ENCODE results near the gene MTHFD1L. TPM values are rescaled to one million over a fixed set of nuclear protein-coding genes. Genes with fewer than 3 reads are reported as not detected.

Gene MTHFD1L
- total and polyA plus RNA-seq, 2 of the 8 experiments (the other 6 are each of a cell fraction or from before 2014, with no cell fraction given), result 29.2 to 105 TPM

DNA sequence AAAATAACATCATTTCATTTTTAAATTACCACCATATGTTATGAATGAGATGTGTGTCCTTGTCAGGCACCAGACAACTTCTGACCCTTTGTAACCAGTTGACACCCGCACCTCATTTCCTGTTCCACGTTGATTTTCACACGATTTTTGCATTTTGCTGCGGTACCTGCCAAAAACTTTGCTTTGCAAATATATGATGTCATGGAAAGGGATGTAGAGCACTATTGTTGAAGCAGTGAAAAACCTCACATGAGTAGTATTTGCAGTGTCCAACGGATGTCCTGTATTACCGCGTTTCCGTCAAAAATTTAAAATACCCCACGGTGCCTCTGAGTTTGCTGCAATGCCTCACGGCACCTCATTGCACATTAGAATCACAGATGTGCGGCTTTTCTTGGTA lies 115.6 kb downstream of the MTHFD1L start:
- Histone ChIP-seq H2BK120ac (replicated peaks; ENCODE audit: low read depth, low read length) (no peak overlapping the region), H2BK15ac (ENCODE audit: low read length) (no peak overlapping the region), H3K9ac (replicated peaks in 1 of 4; ENCODE audit: extremely low read depth in 1 of 4, low read depth in 3 of 4, low read length in 3 of 4) (no peak overlapping the region), H3K23ac (ENCODE audit: insufficient read length) (no peak overlapping the region), H3K14ac (ENCODE audit: insufficient read length) (no peak overlapping the region), H4K5ac (ENCODE audit: insufficient read length, low read depth, low read length) (no peak overlapping the region), H4K8ac (ENCODE audit: extremely low read depth, insufficient read depth, low read length) (no peak overlapping the region), H3K4me1 (replicated peaks in 1 of 4; ENCODE audit: control insufficient read depth in 3 of 4, insufficient read depth in 4 of 4, low read length in 3 of 4) (no peaks in the 10 kb centered on the region; a peak in 1 of 7 replicates), H3K27ac (ENCODE audit: low read depth, low read length) (no peak overlapping the region), H3K23me2 (ENCODE audit: low read depth, low read length) (no peaks in the 10 kb centered on the region), H2AFZ (ENCODE audit: low read length) (no peak overlapping the region), H3K36me3 (ENCODE audit: control insufficient read depth in 2 of 4, insufficient read depth in 4 of 4, low read length in 3 of 4) (peaks cover 0 to 4% (median 2%) of the 10 kb centered on the region in 4 experiments; a peak in 4 of 8 replicates), H4K91ac (replicated peaks; ENCODE audit: insufficient read length, low read length) (no peak overlapping the region), H2BK12ac (ENCODE audit: low read depth, low read length) (no peak overlapping the region), H2BK20ac (ENCODE audit: low read length) (no peak overlapping the region), H3K4me3 (ENCODE audit: extremely low read depth in 1 of 4, insufficient read depth in 2 of 4, low read depth in 3 of 4, low read length in 4 of 4) (no peak overlapping the region), H3K4ac (replicated peaks; ENCODE audit: insufficient read length, low read depth, low read length) (no peak overlapping the region), H2AK5ac (ENCODE audit: low read depth, low read length) (no peak overlapping the region), H3K9me3 (ENCODE audit: insufficient read depth in 2 of 2, low read depth in 1 of 2, low read length in 1 of 2) (no peaks in the 10 kb centered on the region), H3K18ac (ENCODE audit: extremely low read depth, low read length) (no peak overlapping the region), H3K79me1 (ENCODE audit: low read depth, low read length) (no peaks in the 10 kb centered on the region), H2BK5ac (ENCODE audit: low read depth, low read length) (no peak overlapping the region), H3K56ac (replicated peaks; ENCODE audit: insufficient read length, low read depth, low read length) (no peak overlapping the region), H3K4me2 (ENCODE audit: insufficient read depth in 1 of 2, low read depth in 2 of 2, low read length in 2 of 2) (no peak overlapping the region), H3K79me2 (ENCODE audit: control insufficient read depth in 1 of 2, insufficient read depth in 2 of 2, low read length in 2 of 2) (no peaks in the 10 kb centered on the region), H3K27me3 (replicated peaks in 1 of 4; ENCODE audit: control insufficient read depth in 3 of 4, extremely low read depth in 1 of 4, insufficient read depth in 3 of 4, low read length in 3 of 4) (no peaks in the 10 kb centered on the region), H4K20me1 (replicated peaks in 1 of 2; ENCODE audit: control insufficient read depth in 1 of 2, insufficient read depth in 2 of 2, low read length in 2 of 2) (peaks cover 2 to 4% of the 10 kb centered on the region in 2 experiments)
- 93% methylated on average over 11 of the region's 11 CpGs; no CpG with 5 or more reads in 1 of the 2 experiments for WGBS, 2 experiments (ENCODE audit: extremely low coverage in 1 of 2, insufficient coverage in 1 of 2, insufficient read length in 1 of 2, insufficient replicate concordance in 2 of 2, low coverage in 1 of 2, low lambda C conversion rate in 2 of 2, missing lambda C conversion rate in 1 of 2)
- DNase-seq (ENCODE audit: low read depth in 1 of 2, low spot score in 2 of 2), result no peak
- ChIA-PET POLR2A (ENCODE audit: partially characterized antibody) (no interaction called here), CTCF (ENCODE audit: partially characterized antibody) (no interaction called here)
- no peak for FAIRE-seq
- no peak for TF ChIP-seq SP1 (IDR thresholded peaks at IDR 0.05; ENCODE audit: low read depth, low read length)
- TF ChIP-seq NANOG (IDR thresholded peaks at IDR 0.05; ENCODE audit: insufficient read depth, low read depth, low read length, poor library complexity, severe bottlenecking), result no peak
- no peak for TF ChIP-seq CBX8 (IDR thresholded peaks at IDR 0.05; ENCODE audit: borderline replicate concordance, low read depth, low read length)
- TF ChIP-seq SP2 (IDR thresholded peaks at IDR 0.05; ENCODE audit: low read length), result no peak
- TF ChIP-seq NRF1 (IDR thresholded peaks at IDR 0.05; ENCODE audit: low read depth, low read length), result no peak
- TF ChIP-seq YY1 (IDR thresholded peaks at IDR 0.05; ENCODE audit: low read depth, low read length), result no peak
- no peak for TF ChIP-seq RNF2 (IDR thresholded peaks at IDR 0.05; ENCODE audit: borderline replicate concordance, low read depth, low read length, missing control alignments, poor library complexity, severe bottlenecking)
- TF ChIP-seq KDM1A (IDR thresholded peaks at IDR 0.05; ENCODE audit: borderline replicate concordance, low read length), result no peak
- no peak for TF ChIP-seq POU5F1 (IDR thresholded peaks at IDR 0.05; ENCODE audit: low read depth, low read length)
- TF ChIP-seq, protein P1, sequence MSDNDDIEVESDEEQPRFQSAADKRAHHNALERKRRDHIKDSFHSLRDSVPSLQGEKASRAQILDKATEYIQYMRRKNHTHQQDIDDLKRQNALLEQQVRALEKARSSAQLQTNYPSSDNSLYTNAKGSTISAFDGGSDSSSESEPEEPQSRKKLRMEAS (IDR thresholded peaks at IDR 0.05), result no peak
- no peak for TF ChIP-seq TBP (IDR thresholded peaks at IDR 0.05; ENCODE audit: low read depth, low read length)
- TF ChIP-seq HDAC6 (IDR thresholded peaks at IDR 0.05; ENCODE audit: low read depth, low read length), result no peak
- TF ChIP-seq POLR2A (IDR thresholded peaks at IDR 0.05; ENCODE audit: control extremely low read depth in 1 of 2, low read depth in 2 of 2, low read length in 2 of 2), result no peak
- TF ChIP-seq, protein P2, sequence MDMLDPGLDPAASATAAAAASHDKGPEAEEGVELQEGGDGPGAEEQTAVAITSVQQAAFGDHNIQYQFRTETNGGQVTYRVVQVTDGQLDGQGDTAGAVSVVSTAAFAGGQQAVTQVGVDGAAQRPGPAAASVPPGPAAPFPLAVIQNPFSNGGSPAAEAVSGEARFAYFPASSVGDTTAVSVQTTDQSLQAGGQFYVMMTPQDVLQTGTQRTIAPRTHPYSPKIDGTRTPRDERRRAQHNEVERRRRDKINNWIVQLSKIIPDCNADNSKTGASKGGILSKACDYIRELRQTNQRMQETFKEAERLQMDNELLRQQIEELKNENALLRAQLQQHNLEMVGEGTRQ (IDR thresholded peaks at IDR 0.05; ENCODE audit: low read length), result no peak

All from H1 (cell line).